Tibial artery (tissue), 4 donors: ENCODE data around the gene EMILIN1.
A peak's percentile ranks its signal among the peaks of the same experiment; 100 is the strongest.

ENCODE experiments used
- DNase-seq, 2 donors: peaks; one replicate each; pipeline ENCODE4 v3.0.0-alpha.2; 2019
- H3K27ac ChIP-seq, 2 donors: fragments of 200-600 bp; sonication (generic) in 1 of 2; 1 replicate in 1 of 2; 2 replicates in 1 of 2; pipeline ENCODE4 v1.5.1; 2018 to 2019; ENCODE audit warnings: mild to moderate bottlenecking in 1 of 2
- H3K27me3 ChIP-seq, 2 donors: fragments of 200-600 bp; sonication (generic) in 1 of 2; one replicate each; pipeline versions ENCODE4 v1.5.1 to v1.6.0; 2016 to 2019
- H3K36me3 ChIP-seq, 3 donors: fragments of 200-600 bp; sonication (generic) in 2 of 3; one replicate each; pipeline ENCODE4 v1.5.1; 2016 to 2019; ENCODE audit warnings: mild to moderate bottlenecking in 2 of 3
- H3K4me1 ChIP-seq, 4 donors: fragments of 200-600 bp; sonication (generic) in 2 of 4; 1 replicate in 3 of 4; 2 replicates in 1 of 4; pipeline ENCODE4 v1.5.1; 2016 to 2019
- H3K4me3 ChIP-seq, 2 donors: fragments of 200-600 bp; sonication (generic) in 1 of 2; 1 replicate in 1 of 2; 2 replicates in 1 of 2; pipeline ENCODE4 v1.5.1; 2018 to 2019; ENCODE audit warnings: mild to moderate bottlenecking in 2 of 2
- H3K9me3 ChIP-seq, 3 donors: fragments of 200-600 bp; sonication (generic) in 1 of 3; one replicate each; pipeline ENCODE4 v1.5.1; 2016 to 2019
- intact Hi-C: fragments of 100-400 bp; cut with DNase I; formaldehyde crosslinking; loops from one replicate; pipeline ENCODE4 v1.15.0; 2023; ENCODE audit warnings: low total_unique reads
- TF ChIP-seq, protein P1 (sequence below), 2 experiments: fragments of 200-600 bp in 1 of 2; fragments of 450-650 bp in 1 of 2; IDR thresholded peaks; one replicate each; pipeline ENCODE4 v1.5.1; 2017 to 2019; ENCODE audit warnings: antibody characterized with exemption in 2 of 2, mild to moderate bottlenecking in 1 of 2, moderate library complexity in 1 of 2

Gene EMILIN1

DNA sequence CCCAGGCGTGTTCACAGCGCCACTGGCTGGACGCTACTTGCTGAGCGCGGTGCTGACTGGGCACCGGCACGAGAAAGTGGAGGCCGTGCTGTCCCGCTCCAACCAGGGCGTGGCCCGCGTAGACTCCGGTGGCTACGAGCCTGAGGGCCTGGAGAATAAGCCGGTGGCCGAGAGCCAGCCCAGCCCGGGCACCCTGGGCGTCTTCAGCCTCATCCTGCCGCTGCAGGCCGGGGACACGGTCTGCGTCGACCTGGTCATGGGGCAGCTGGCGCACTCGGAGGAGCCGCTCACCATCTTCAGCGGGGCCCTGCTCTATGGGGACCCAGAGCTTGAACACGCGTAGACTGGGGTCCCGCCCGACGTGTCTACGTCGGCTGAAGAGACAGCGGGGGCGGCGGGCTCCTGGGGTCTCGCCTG is 7.3 kb downstream of the EMILIN1 start:
- no peaks in the 10 kb centered on the region for H3K27me3 ChIP-seq
- H3K27ac ChIP-seq, result peak overlapping the region; percentile 91 to 96
- DNase-seq, result peak; percentile 86 to 94
- H3K9me3 ChIP-seq, result no peaks in the 10 kb centered on the region
- peaks cover 0 to 48% (median 40%) of the 10 kb centered on the region in 4 donors for H3K4me1 ChIP-seq
- peaks cover 10 to 19% (median 18%) of the 10 kb centered on the region in 3 donors for H3K36me3 ChIP-seq
- H3K4me3 ChIP-seq, result peak overlapping the region; percentile 63 to 85
- TF ChIP-seq, protein P1, sequence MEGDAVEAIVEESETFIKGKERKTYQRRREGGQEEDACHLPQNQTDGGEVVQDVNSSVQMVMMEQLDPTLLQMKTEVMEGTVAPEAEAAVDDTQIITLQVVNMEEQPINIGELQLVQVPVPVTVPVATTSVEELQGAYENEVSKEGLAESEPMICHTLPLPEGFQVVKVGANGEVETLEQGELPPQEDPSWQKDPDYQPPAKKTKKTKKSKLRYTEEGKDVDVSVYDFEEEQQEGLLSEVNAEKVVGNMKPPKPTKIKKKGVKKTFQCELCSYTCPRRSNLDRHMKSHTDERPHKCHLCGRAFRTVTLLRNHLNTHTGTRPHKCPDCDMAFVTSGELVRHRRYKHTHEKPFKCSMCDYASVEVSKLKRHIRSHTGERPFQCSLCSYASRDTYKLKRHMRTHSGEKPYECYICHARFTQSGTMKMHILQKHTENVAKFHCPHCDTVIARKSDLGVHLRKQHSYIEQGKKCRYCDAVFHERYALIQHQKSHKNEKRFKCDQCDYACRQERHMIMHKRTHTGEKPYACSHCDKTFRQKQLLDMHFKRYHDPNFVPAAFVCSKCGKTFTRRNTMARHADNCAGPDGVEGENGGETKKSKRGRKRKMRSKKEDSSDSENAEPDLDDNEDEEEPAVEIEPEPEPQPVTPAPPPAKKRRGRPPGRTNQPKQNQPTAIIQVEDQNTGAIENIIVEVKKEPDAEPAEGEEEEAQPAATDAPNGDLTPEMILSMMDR (IDR thresholded peaks at IDR 0.05), result peak; percentile 15 to 52
- intact Hi-C loops, result loop anchor here (2.0 to 5.0 kb wide), 2 partner anchors 33 to 115 kb away; partner anchors contain the start of genes AGBL5 and MAPRE3

DNA sequence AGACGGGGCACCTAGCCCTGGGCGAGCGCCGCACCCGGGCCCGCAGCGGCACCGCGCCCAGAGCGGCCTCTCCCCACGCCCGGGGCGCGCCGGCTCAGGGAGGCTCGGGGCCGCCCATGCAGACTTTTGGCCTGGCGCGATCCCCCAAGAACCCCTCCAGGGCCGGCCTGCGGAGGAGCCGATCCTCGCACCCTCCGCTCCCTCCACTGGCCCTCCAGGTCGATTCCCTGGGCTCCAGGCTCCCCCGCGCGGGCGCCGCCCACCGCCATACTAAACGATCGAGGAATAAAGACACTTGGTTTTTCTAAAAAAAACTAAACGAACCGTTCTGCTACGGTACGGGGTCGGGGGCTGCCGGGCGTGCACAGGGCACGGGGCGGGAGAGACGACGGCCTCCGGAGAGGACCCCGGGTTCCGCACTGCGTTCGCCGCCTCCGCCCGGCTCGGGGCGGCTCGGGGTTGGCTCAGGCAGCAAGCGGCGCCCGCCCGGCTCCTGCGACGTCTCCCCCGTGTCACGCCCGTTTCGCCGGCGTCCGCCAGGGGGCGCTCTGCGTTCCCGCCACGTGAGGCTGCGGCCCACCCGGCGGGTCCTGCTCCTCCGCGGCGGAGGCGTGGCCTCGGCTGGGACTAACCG is 7.8 kb downstream of the EMILIN1 start:
- Histone ChIP-seq H3K27me3 (no peaks in the 10 kb centered on the region), H3K4me1 (peaks cover 0 to 43% (median 35%) of the 10 kb centered on the region in 4 donors)
- TF ChIP-seq, protein P1 (IDR thresholded peaks at IDR 0.05), result peak; percentile 82 to 95

DNA sequence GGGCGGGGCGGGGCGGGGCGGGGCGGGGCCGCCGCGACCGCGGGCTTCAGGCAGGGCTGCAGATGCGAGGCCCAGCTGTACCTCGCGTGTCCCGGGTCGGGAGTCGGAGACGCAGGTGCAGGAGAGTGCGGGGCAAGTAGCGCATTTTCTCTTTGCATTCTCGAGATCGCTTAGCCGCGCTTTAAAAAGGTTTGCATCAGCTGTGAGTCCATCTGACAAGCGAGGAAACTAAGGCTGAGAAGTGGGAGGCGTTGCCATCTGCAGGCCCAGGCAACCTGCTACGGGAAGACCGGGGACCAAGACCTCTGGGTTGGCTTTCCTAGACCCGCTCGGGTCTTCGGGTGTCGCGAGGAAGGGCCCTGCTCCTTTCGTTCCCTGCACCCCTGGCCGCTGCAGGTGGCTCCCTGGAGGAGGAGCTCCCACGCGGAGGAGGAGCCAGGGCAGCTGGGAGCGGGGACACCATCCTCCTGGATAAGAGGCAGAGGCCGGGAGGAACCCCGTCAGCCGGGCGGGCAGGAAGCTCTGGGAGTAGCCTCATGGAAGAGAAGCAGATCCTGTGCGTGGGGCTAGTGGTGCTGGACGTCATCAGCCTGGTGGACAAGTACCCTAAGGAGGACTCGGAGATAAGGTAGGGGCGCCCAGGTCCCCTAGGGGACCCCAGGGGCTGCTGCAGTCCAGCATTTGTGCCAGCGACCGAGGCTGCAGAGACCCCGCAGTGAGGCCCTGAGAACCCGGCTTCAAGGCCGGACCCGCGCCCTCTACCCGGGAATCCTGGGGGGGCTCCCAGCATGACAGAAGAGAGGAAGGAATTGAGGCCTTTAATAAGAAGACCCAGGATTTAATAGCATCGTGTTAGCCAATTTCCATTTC is 8.5 kb downstream of the EMILIN1 start, which contains the start of gene KHK:
KHK (plus strand) TSS at position 49 of the 870 bp plus-strand sequence; CDS start at position 537, 488 bp downstream.
- Histone ChIP-seq H3K9me3 (no peaks in the 10 kb centered on the region), H3K36me3 (peaks cover 10 to 19% (median 16%) of the 10 kb centered on the region in 3 donors), H3K4me3 (peak within 1 kb of the TSS; percentile 63 to 85), H3K27me3 (no peaks in the 10 kb centered on the region), H3K27ac (peak within 1 kb of the TSS; percentile 91 to 96), H3K4me1 (peaks cover 0 to 36% (median 27%) of the 10 kb centered on the region in 4 donors)
- intact Hi-C loops, result loop anchor here (5.0 kb wide), 1 partner anchor 35 kb away; the partner anchor contains the start of gene AGBL5
- peak in 1 of 2 donors; percentile 81 for DNase-seq
- TF ChIP-seq, protein P1 (IDR thresholded peaks at IDR 0.05), result no peak

More for the DNA sequence above, 7.8 kb downstream of the EMILIN1 start:
- intact Hi-C loops, result loop anchor here (5.0 kb wide), 1 partner anchor 34 kb away; the partner anchor contains the start of gene AGBL5
- DNase-seq, result peak; percentile 93 to 97
- peak overlapping the region; percentile 63 to 85 for H3K4me3 ChIP-seq
- H3K27ac ChIP-seq, result peak overlapping the region; percentile 91 to 96
- H3K36me3 ChIP-seq, result peaks cover 10 to 19% (median 18%) of the 10 kb centered on the region in 3 donors
- H3K9me3 ChIP-seq, result no peaks in the 10 kb centered on the region

DNA sequence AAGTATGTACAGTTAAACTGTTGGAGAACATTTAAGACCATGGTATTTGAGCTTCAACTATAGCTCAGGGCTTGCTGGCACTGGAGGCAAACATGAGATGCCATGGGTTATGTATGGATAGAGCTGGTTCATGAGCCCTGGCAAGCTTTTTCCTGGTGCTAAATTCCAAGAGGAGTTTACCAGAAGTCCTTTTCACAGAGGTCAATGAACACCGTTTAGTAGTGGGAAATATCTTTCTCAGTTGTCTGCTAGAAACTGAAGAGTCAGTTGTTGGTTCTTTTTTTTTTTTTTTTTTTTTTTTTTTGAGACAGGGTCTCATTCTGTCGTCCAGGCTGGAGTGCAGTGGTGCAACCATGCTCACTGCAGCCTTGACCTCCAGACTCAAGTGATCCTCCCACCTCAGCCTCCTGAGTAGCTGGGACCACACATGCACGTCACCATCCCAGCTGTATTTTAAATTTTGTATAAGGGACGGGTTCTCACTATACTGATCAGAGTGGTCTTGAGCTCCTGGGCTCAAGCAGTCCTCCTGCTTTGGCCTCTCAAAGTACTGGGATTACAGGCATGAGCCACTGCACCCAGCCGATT is 9.5 kb downstream of the EMILIN1 start:
- Histone ChIP-seq H3K27ac (no peak overlapping the region), H3K9me3 (no peaks in the 10 kb centered on the region), H3K4me1 (peaks cover 0 to 26% (median 19%) of the 10 kb centered on the region in 4 donors), H3K27me3 (no peaks in the 10 kb centered on the region), H3K4me3 (no peak overlapping the region), H3K36me3 (peaks cover 1 to 14% (median 9%) of the 10 kb centered on the region in 3 donors)
- DNase-seq, result no peak
- intact Hi-C loops, result loop anchor here (5.0 kb wide), 1 partner anchor 36 kb away; the partner anchor contains the start of gene AGBL5
- TF ChIP-seq, protein P1 (IDR thresholded peaks at IDR 0.05), result no peak

DNA sequence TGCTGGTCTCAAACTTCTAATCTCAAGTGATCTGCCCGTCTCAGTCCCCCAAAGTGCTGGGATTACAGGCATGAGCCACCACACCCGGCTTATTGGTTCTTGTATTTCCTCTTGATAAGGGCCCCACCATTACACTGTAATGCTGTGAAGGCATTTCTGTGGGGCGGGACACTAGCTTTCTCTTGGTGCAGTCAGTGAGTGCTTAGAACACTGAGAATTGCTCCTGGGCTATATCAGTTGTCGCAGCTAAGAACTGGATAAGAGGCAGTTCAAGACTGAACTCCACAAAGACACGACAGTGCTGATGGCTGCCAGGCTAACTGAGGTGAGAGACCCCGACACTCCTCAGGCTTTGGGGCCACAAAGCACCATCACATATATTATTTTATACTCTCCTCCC is 10.2 kb downstream of the EMILIN1 start:
- TF ChIP-seq, protein P1 (IDR thresholded peaks at IDR 0.05), result no peak
- Histone ChIP-seq H3K4me3 (no peak overlapping the region), H3K36me3 (peaks cover 0 to 6% (median 2%) of the 10 kb centered on the region in 3 donors), H3K27me3 (no peaks in the 10 kb centered on the region), H3K4me1 (peaks cover 0 to 24% (median 16%) of the 10 kb centered on the region in 4 donors), H3K9me3 (no peaks in the 10 kb centered on the region), H3K27ac (no peak overlapping the region)
- no peak for DNase-seq
- intact Hi-C loops, result loop anchor here (5.0 kb wide), 1 partner anchor 36 kb away; the partner anchor contains the start of gene AGBL5
